ENCODE data around the gene CNOT10. TPM values are rescaled to one million over a fixed set of nuclear protein-coding genes. Genes with fewer than 3 reads are reported as not detected.
"Not testable (repeated sequence)": the region's sequence is repeated elsewhere in the genome, so short reads cannot be mapped to it uniquely, and the experiment has no call there.

The CNOT10 gene
- total and polyA plus RNA-seq, 7 donors = 10.3 to 18.1 (median 11.7) TPM

DNA sequence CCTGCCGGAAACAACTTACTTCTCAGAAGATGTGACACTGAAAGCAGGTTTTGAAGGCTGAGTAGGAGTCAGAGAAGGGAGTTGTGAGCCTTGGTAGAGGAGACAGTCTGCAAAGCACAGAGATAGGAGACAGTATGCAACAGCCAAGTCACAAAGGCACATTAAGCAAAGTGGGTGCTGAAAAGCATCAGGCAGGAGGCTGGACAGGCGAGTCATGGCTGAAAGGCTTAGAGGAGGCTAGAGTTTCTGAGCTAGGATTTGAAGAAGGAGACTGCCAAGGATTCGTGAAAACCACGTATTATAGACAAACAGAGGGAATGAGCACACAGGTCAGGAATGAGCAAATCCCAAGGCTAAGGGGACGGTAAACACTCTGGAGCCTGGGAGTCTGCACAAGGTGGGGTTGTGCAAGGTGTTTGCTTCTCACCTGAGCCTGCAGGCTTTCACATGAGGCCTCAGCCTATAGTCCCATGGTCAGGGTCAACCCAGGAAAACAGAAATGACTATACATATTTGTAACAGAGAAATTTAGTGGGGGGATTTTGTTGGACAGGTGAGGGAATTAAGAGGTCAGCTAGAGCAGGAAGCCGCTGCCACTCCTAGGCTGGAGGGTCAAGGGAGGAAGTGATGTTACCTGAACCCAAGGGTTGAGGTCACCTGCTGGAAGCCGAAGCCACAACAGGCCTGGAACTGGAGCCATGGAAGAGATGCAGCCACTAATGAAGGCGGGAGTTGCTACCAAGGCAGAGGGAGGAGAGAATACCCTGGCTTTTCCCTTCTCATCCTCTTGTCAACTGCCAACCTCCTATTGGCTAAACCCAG lies 109.7 kb downstream of the CNOT10 start:
- Histone ChIP-seq H3K9me3 (no peaks in the 10 kb centered on the region), H3K27ac (no peak overlapping the region), H3K27me3 (ENCODE audit: insufficient read depth in 3 of 3, low read length in 2 of 3) (no peaks in the 10 kb centered on the region), H3K36me3 (ENCODE audit: insufficient read depth in 1 of 2, low read depth in 1 of 2) (no peaks in the 10 kb centered on the region), H3K4me3 (no peak overlapping the region), H3K4me1 (no peaks in the 10 kb centered on the region)
- intact Hi-C loops (cut with DNase I) = no loop called here
- WGBS, 3 donors = 60 to 67% (median 67%) methylated on average over 8 of the region's 8 CpGs
- no peak for ATAC-seq
- no peak for TF ChIP-seq CTCF (IDR thresholded peaks at IDR 0.05)
- DNase-seq = no peak

GRCh38 chr3:32796384-32796950 lies 111.5 kb downstream of the CNOT10 start:
- H3K4me3 ChIP-seq; H3K27me3 ChIP-seq (ENCODE audit: insufficient read depth in 3 of 3, low read length in 2 of 3); H3K36me3 ChIP-seq (ENCODE audit: insufficient read depth in 1 of 2, low read depth in 1 of 2); intact Hi-C loops (cut with DNase I); DNase-seq; H3K27ac ChIP-seq; H3K4me1 ChIP-seq; H3K9me3 ChIP-seq; ATAC-seq: not testable (repeated sequence)
- 76 to 81% (median 78%) methylated on average over 11 of the region's 11 CpGs for WGBS, 3 donors

DNA sequence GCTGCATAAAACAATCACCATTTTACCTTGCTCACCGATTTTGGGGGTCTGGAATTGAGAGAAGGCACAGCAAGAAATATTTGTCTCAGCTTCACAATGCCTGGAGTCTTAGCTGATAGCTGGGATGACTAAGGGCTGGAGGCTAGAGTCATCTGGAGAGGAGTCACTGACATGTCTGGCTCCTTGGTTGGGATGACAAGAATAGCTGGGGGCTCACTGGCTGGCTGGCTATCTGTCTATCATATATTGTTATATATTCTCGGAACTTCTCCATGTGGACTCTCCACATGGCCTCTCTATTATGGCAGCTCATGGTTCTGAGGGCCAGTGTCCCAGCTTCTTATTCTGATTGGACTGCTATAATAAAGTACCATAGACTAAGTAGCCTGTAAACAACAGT lies 112.8 kb downstream of the CNOT10 start:
- H3K4me3 ChIP-seq = no peak overlapping the region
- H3K9me3 ChIP-seq = no peaks in the 10 kb centered on the region
- H3K27me3 ChIP-seq (ENCODE audit: insufficient read depth in 3 of 3, low read length in 2 of 3) = no peaks in the 10 kb centered on the region
- ATAC-seq = no peak
- intact Hi-C loops (cut with DNase I) = no loop called here
- H3K36me3 ChIP-seq (ENCODE audit: insufficient read depth in 1 of 2, low read depth in 1 of 2) = no peaks in the 10 kb centered on the region
- TF ChIP-seq CTCF (IDR thresholded peaks at IDR 0.05) = no peak
- no peaks in the 10 kb centered on the region for H3K4me1 ChIP-seq
- no peak for DNase-seq
- 85 to 92% (median 86%) methylated on average over 2 of the region's 2 CpGs for WGBS, 3 donors
- H3K27ac ChIP-seq = no peak overlapping the region

- DNase-seq; intact Hi-C loops (cut with DNase I); H3K27me3 ChIP-seq (ENCODE audit: insufficient read depth in 3 of 3, low read length in 2 of 3); ATAC-seq; H3K4me3 ChIP-seq; H3K27ac ChIP-seq; H3K4me1 ChIP-seq; H3K9me3 ChIP-seq; H3K36me3 ChIP-seq (ENCODE audit: insufficient read depth in 1 of 2, low read depth in 1 of 2): not testable (repeated sequence)
- 79 to 88% (median 81%) methylated on average over 5 of the region's 5 CpGs for WGBS, 3 donors
These were observed 116.5 kb downstream of the CNOT10 start for GRCh38 chr3:32801440-32801839.

- Histone ChIP-seq H3K27me3 (ENCODE audit: insufficient read depth in 3 of 3, low read length in 2 of 3) (peaks cover 0 to 34% (median 15%) of the 10 kb centered on the region in 3 donors), H3K27ac (no peak overlapping the region), H3K4me1 (peaks cover 6% of the 10 kb centered on the region), H3K36me3 (ENCODE audit: insufficient read depth in 1 of 2, low read depth in 1 of 2) (no peaks in the 10 kb centered on the region), H3K4me3 (no peak overlapping the region), H3K9me3 (no peaks in the 10 kb centered on the region)
- no peak for TF ChIP-seq CTCF (IDR thresholded peaks at IDR 0.05)
- intact Hi-C loops (cut with DNase I) = no loop called here
- ATAC-seq (no peak), DNase-seq (no peak)
- WGBS, 3 donors = 10 to 30% (median 16%) methylated on average over 2 of the region's 2 CpGs
These were observed 128.2 kb downstream of the CNOT10 start for GRCh38 chr3:32813180-32813579.
